Chondrocyte (in vitro differentiated cells): ENCODE measurements around the gene MIP. TPM values are rescaled to one million over a fixed set of nuclear protein-coding genes. Genes with fewer than 3 reads are reported as not detected.
"Not testable (repeated sequence)": the region's sequence is repeated elsewhere in the genome, so short reads cannot be mapped to it uniquely, and the experiment has no call there.

Source experiments
- DNase-seq: peaks from one replicate; pipeline ENCODE4 v3.0.0; 2021; ENCODE audit warnings: mixed read lengths, low spot score
- H3K27ac Mint-ChIP-seq: one replicate; pipeline ENCODE4 v1.8.0; 2021; ENCODE audit warnings: mild to moderate bottlenecking, moderate library complexity, mixed read lengths; ENCODE audit not compliant: unreplicated experiment
- H3K27me3 Mint-ChIP-seq: 2 replicates; pipeline ENCODE4 v1.8.0; 2021; ENCODE audit warnings: low read depth, mixed read lengths
- H3K36me3 Mint-ChIP-seq: 2 replicates; pipeline ENCODE4 v1.8.0; 2021; ENCODE audit warnings: low read depth, mixed read lengths
- H3K4me1 Mint-ChIP-seq: 2 replicates; pipeline ENCODE4 v1.8.0; 2021; ENCODE audit warnings: low read depth, mild to moderate bottlenecking, mixed read lengths
- H3K4me3 Mint-ChIP-seq: one replicate; pipeline ENCODE4 v1.8.0; 2021; ENCODE audit warnings: mild to moderate bottlenecking, moderate library complexity, mixed read lengths; ENCODE audit not compliant: unreplicated experiment
- H3K9me3 Mint-ChIP-seq: 2 replicates; pipeline ENCODE4 v1.8.0; 2021; ENCODE audit warnings: low read depth, mixed read lengths
- CTCF ChIP-seq: fragments of 200-600 bp; sonication (generic); IDR thresholded peaks from 2 replicates; pipeline ENCODE4 v1.5.0; 2021; ENCODE audit warnings: antibody characterized with exemption, mild to moderate bottlenecking, moderate library complexity
- long read RNA-seq: library from polyadenylated mRNA; stranded (forward); transcript quantifications from one replicate; pipeline ENCODE4 v2.0.0, GENCODE V29; 2021
- total RNA-seq: library from RNA; stranded (reverse); gene quantifications from 3 replicates; pipeline ENCODE4 v1.2.1, GENCODE V29; 2021

The MIP gene
- total RNA-seq, result not detected in 3 replicates
- long read RNA-seq, result 0 reads

- Mint-ChIP-seq H3K4me1 (peaks cover 6% of the 10 kb centered on the region), H3K27ac (no peak within 1 kb of the TSS), H3K9me3 (no peaks in the 10 kb centered on the region), H3K36me3 (no peaks in the 10 kb centered on the region), H3K27me3 (peaks cover 3% of the 10 kb centered on the region), H3K4me3 (no peak within 1 kb of the TSS)
- no peak for DNase-seq
- no peak for TF ChIP-seq CTCF
Observed at GRCh38 chr12:56454557-56454956, at the start of gene MIP. Gene MIP (minus strand): TSS chr12:56454657. CDS start chr12:56454613, 44 bp downstream.

GRCh38 chr12:56499879-56500278 is 45.4 kb upstream of the MIP start:
- not testable (repeated sequence) for H3K27me3 Mint-ChIP-seq, DNase-seq, H3K9me3 Mint-ChIP-seq, H3K4me3 Mint-ChIP-seq, H3K36me3 Mint-ChIP-seq, H3K4me1 Mint-ChIP-seq, H3K27ac Mint-ChIP-seq

GRCh38 chr12:56499452-56499851 is 45.0 kb upstream of the MIP start:
- H3K4me1 Mint-ChIP-seq, H3K9me3 Mint-ChIP-seq, H3K4me3 Mint-ChIP-seq, H3K36me3 Mint-ChIP-seq, DNase-seq, H3K27ac Mint-ChIP-seq, H3K27me3 Mint-ChIP-seq: not testable (repeated sequence)

- not testable (repeated sequence) for H3K4me3 Mint-ChIP-seq, H3K27ac Mint-ChIP-seq, H3K36me3 Mint-ChIP-seq, H3K27me3 Mint-ChIP-seq, DNase-seq, H3K9me3 Mint-ChIP-seq, H3K4me1 Mint-ChIP-seq
Observed at GRCh38 chr12:56498126-56498902, 43.9 kb upstream of the MIP start.

GRCh38 chr12:56496704-56497103 is 42.2 kb upstream of the MIP start:
- DNase-seq, H3K27me3 Mint-ChIP-seq, H3K9me3 Mint-ChIP-seq, H3K4me1 Mint-ChIP-seq, H3K27ac Mint-ChIP-seq, H3K36me3 Mint-ChIP-seq, H3K4me3 Mint-ChIP-seq: not testable (repeated sequence)
- peak; percentile 73 for TF ChIP-seq CTCF

- H3K27me3 Mint-ChIP-seq, result peaks cover 21% of the 10 kb centered on the region
- H3K4me3 Mint-ChIP-seq, H3K27ac Mint-ChIP-seq, DNase-seq, H3K36me3 Mint-ChIP-seq, H3K4me1 Mint-ChIP-seq, H3K9me3 Mint-ChIP-seq: not testable (repeated sequence)
Observed at GRCh38 chr12:56494481-56494880, 40.0 kb upstream of the MIP start.

- H3K36me3 Mint-ChIP-seq, H3K4me1 Mint-ChIP-seq, H3K9me3 Mint-ChIP-seq, H3K4me3 Mint-ChIP-seq, H3K27ac Mint-ChIP-seq, DNase-seq: not testable (repeated sequence)
- peaks cover 24% of the 10 kb centered on the region for H3K27me3 Mint-ChIP-seq
Observed at GRCh38 chr12:56494106-56494415, 39.6 kb upstream of the MIP start.

GRCh38 chr12:56493409-56494105 is 39.1 kb upstream of the MIP start:
- peaks cover 26% of the 10 kb centered on the region for H3K27me3 Mint-ChIP-seq
- not testable (repeated sequence) for H3K9me3 Mint-ChIP-seq, H3K36me3 Mint-ChIP-seq, DNase-seq, H3K4me1 Mint-ChIP-seq, H3K27ac Mint-ChIP-seq, H3K4me3 Mint-ChIP-seq
